Uterus (tissue), 2 donors: ENCODE results near the gene CDIPT.

Experiments
- POLR2A ChIP-seq, 2 donors: fragments of 450-650 bp; IDR thresholded peaks; one replicate each; pipeline ENCODE4 v1.6.1; 2016; ENCODE audit warnings: antibody characterized with exemption in 2 of 2, mild to moderate bottlenecking in 1 of 2, moderate library complexity in 1 of 2
- TF ChIP-seq, protein P1 (sequence below), 4 experiments: fragments of 200-600 bp in 2 of 4; fragments of 450-650 bp in 2 of 4; sonication (generic) in 2 of 4; IDR thresholded peaks; one replicate each; pipeline ENCODE4 v1.5.1; 2016 to 2019; ENCODE audit warnings: antibody characterized with exemption in 4 of 4, mild to moderate bottlenecking in 2 of 4, moderate library complexity in 1 of 4

GRCh38 chr16:29877266-29877961 lies 14.4 kb upstream of the CDIPT start:
- no peak for TF ChIP-seq POLR2A (IDR thresholded peaks at IDR 0.05)
- TF ChIP-seq, protein P1, sequence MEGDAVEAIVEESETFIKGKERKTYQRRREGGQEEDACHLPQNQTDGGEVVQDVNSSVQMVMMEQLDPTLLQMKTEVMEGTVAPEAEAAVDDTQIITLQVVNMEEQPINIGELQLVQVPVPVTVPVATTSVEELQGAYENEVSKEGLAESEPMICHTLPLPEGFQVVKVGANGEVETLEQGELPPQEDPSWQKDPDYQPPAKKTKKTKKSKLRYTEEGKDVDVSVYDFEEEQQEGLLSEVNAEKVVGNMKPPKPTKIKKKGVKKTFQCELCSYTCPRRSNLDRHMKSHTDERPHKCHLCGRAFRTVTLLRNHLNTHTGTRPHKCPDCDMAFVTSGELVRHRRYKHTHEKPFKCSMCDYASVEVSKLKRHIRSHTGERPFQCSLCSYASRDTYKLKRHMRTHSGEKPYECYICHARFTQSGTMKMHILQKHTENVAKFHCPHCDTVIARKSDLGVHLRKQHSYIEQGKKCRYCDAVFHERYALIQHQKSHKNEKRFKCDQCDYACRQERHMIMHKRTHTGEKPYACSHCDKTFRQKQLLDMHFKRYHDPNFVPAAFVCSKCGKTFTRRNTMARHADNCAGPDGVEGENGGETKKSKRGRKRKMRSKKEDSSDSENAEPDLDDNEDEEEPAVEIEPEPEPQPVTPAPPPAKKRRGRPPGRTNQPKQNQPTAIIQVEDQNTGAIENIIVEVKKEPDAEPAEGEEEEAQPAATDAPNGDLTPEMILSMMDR (IDR thresholded peaks at IDR 0.05) = no peak
